K562 treated with DMSO at 1 percent for 12 hours (cell line): Measurements from ENCODE around the gene BICC1. TPM values are rescaled to one million over a fixed set of nuclear protein-coding genes. Genes with fewer than 3 reads are reported as not detected.

Experiments used
- total RNA-seq: library from RNA; unstranded; fragments of 300-600 nt; gene quantifications from 2 replicates; pipeline ENCODE4 v1.2.3, GENCODE V29; 2022; ENCODE audit not compliant: insufficient read depth

The BICC1 gene, protein sequence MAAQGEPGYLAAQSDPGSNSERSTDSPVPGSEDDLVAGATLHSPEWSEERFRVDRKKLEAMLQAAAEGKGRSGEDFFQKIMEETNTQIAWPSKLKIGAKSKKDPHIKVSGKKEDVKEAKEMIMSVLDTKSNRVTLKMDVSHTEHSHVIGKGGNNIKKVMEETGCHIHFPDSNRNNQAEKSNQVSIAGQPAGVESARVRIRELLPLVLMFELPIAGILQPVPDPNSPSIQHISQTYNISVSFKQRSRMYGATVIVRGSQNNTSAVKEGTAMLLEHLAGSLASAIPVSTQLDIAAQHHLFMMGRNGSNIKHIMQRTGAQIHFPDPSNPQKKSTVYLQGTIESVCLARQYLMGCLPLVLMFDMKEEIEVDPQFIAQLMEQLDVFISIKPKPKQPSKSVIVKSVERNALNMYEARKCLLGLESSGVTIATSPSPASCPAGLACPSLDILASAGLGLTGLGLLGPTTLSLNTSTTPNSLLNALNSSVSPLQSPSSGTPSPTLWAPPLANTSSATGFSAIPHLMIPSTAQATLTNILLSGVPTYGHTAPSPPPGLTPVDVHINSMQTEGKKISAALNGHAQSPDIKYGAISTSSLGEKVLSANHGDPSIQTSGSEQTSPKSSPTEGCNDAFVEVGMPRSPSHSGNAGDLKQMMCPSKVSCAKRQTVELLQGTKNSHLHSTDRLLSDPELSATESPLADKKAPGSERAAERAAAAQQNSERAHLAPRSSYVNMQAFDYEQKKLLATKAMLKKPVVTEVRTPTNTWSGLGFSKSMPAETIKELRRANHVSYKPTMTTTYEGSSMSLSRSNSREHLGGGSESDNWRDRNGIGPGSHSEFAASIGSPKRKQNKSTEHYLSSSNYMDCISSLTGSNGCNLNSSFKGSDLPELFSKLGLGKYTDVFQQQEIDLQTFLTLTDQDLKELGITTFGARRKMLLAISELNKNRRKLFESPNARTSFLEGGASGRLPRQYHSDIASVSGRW
- not detected in 2 replicates for total RNA-seq

DNA sequence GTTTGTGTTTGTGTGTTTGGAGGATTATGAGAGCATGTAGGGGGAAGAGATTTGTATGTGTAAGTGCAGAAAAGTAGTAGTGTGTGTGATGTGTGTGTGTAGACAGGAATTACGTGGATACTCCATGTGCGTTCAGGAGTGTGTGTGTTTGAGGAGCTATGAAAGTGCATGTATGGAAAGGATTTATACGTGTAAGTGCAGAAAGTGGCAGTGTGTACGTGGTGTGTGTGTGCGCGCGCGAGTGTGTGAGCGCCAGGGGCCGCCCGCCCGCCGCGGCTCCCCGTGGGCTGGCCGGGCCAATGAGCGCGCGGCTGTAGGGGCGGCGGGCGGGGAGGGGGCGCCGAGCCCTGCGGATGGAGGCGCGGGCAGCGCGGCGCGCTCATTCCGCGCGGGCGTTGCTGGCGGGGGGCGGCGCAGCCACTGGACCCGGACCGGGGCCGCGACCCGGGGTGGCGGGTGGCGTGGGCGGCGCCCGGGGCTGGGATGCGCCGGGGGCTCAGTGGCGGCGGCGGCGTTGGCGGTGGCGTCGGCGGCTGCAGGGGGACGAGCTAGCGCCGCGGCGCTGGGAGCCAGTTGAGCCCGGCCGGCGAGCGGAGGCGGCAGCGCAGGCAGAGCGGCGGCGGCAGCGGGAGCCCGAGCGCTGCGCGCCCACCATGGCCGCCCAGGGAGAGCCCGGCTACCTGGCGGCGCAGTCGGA is at the start of gene BICC1:
TSS of gene BICC1 (plus strand) at position 382 of the 697 bp plus-strand sequence. CDS start at position 654, 272 bp downstream.

Other genes with a start within 250 kb of the BICC1 start
- 0.80 and 3.7 TPM in 2 replicates for gene IPMK, start 245.0 kb upstream of the BICC1 start, total RNA-seq
- gene CISD1, start 243.7 kb upstream of the BICC1 start, total RNA-seq: 27.5 and 31.3 TPM in 2 replicates
- gene UBE2D1, start 177.9 kb upstream of the BICC1 start, total RNA-seq: 7.1 and 14.7 TPM in 2 replicates
- 30.6 and 71.0 TPM in 2 replicates for gene TFAM, start 127.5 kb upstream of the BICC1 start, total RNA-seq